Measurements from ENCODE around the gene RUNX2.
"Not testable (repeated sequence)": the region's sequence is repeated elsewhere in the genome, so short reads cannot be mapped to it uniquely, and the experiment has no call there.

The RUNX2 gene

GRCh38 chr6:45450831-45451230, 122.7 kb downstream of the RUNX2 start:
- H3K4me1 ChIP-seq (ENCODE audit: control insufficient read depth, low read depth, low read length): peaks cover 8% of the 10 kb centered on the region
- no peak overlapping the region for H3K9ac ChIP-seq (ENCODE audit: low read length)
- H3K9me3 ChIP-seq (ENCODE audit: control insufficient read depth, low read depth, low read length): no peaks in the 10 kb centered on the region
- H3K27me3 ChIP-seq (ENCODE audit: control insufficient read depth, insufficient read depth, low read length): no peaks in the 10 kb centered on the region
- H3K27ac ChIP-seq (ENCODE audit: low read length): no peak overlapping the region
- H3K36me3 ChIP-seq (ENCODE audit: control insufficient read depth, low read depth, low read length): no peaks in the 10 kb centered on the region
- no peak overlapping the region for H3K4me3 ChIP-seq (ENCODE audit: low read length)

DNA sequence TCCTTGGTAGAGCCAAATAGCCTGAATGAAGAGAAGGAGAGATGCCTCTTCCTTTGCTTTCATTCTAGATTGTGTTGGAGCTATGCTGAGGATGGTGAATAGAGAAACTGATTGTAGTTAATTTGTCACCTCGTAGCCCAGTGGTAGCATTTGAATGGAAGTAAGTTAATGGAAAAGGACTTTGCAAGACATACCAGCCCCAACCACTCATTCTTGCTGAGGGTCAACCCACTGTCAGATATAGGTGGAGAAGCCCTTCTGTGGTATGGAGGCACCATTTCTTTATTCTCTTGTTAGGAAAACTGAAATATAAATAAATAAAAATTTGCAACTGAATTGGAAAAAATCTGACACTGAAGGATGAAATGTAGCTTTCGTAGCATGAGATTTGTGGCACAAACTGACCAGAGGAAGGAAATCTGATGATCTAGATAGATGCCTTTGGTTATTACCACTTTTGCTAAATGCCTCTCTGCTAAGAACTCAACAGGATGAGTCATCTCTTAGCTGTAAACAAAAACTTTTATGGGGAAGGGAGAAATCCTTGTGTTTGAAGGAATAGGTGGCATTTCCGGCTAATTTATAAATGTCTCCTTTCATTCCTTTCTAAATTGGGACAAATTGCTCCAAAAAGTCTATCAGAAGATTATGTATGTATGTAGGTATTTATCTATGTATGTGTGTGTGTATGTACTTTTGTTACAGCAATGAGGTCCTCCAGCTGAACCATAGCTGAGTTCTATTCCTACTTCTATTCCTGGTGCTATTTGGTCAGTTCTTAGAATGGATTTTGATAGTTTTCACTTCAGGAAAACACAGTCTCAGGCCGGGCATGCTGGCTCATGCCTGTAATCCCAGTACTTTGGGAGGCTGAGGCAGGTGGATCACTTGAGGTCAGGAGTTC, 126.1 kb downstream of the RUNX2 start:
- H3K27ac ChIP-seq (ENCODE audit: low read length): no peak overlapping the region
- no peaks in the 10 kb centered on the region for H3K36me3 ChIP-seq (ENCODE audit: control insufficient read depth, low read depth, low read length)
- no peaks in the 10 kb centered on the region for H3K4me1 ChIP-seq (ENCODE audit: control insufficient read depth, low read depth, low read length)

GRCh38 chr6:45455408-45455807, 127.3 kb downstream of the RUNX2 start:
- no peaks in the 10 kb centered on the region for H3K4me1 ChIP-seq (ENCODE audit: control insufficient read depth, low read depth, low read length)
- no peaks in the 10 kb centered on the region for H3K27me3 ChIP-seq (ENCODE audit: control insufficient read depth, insufficient read depth, low read length)
- H3K36me3 ChIP-seq (ENCODE audit: control insufficient read depth, low read depth, low read length): no peaks in the 10 kb centered on the region
- no peaks in the 10 kb centered on the region for H3K9me3 ChIP-seq (ENCODE audit: control insufficient read depth, low read depth, low read length)
- H3K4me3 ChIP-seq (ENCODE audit: low read length): no peak overlapping the region
- no peak overlapping the region for H3K9ac ChIP-seq (ENCODE audit: low read length)
- no peak overlapping the region for H3K27ac ChIP-seq (ENCODE audit: low read length)

More for the DNA sequence above, 126.1 kb downstream of the RUNX2 start:
- Histone ChIP-seq H3K4me3 (ENCODE audit: low read length) (no peak overlapping the region), H3K9ac (ENCODE audit: low read length) (no peak overlapping the region), H3K27me3 (ENCODE audit: control insufficient read depth, insufficient read depth, low read length) (no peaks in the 10 kb centered on the region), H3K9me3 (ENCODE audit: control insufficient read depth, low read depth, low read length) (no peaks in the 10 kb centered on the region)

DNA sequence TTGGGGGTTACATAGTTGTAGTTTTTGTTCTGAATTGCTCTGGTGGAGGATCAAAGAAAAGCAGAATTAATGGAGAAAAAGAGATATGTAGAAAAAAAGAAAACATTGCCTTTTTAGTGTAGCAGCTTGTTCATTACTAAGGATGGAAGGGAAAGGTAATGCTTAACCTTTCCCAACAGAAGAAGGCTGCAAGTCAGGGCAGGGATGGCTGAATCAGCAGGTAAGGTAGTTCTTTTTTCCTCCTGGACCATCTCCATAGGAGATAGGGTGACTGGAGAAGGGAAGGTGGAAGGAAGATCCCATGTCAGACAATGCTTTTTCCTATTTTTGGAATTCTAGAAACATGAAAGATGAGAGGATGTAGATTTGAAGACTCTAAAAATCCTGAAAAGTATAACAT, 129.0 kb downstream of the RUNX2 start:
- no peaks in the 10 kb centered on the region for H3K9me3 ChIP-seq (ENCODE audit: control insufficient read depth, low read depth, low read length)
- no peak overlapping the region for H3K9ac ChIP-seq (ENCODE audit: low read length)
- no peak overlapping the region for H3K27ac ChIP-seq (ENCODE audit: low read length)
- H3K4me3 ChIP-seq (ENCODE audit: low read length): no peak overlapping the region
- no peaks in the 10 kb centered on the region for H3K27me3 ChIP-seq (ENCODE audit: control insufficient read depth, insufficient read depth, low read length)
- H3K4me1 ChIP-seq (ENCODE audit: control insufficient read depth, low read depth, low read length): no peaks in the 10 kb centered on the region
- H3K36me3 ChIP-seq (ENCODE audit: control insufficient read depth, low read depth, low read length): no peaks in the 10 kb centered on the region

DNA sequence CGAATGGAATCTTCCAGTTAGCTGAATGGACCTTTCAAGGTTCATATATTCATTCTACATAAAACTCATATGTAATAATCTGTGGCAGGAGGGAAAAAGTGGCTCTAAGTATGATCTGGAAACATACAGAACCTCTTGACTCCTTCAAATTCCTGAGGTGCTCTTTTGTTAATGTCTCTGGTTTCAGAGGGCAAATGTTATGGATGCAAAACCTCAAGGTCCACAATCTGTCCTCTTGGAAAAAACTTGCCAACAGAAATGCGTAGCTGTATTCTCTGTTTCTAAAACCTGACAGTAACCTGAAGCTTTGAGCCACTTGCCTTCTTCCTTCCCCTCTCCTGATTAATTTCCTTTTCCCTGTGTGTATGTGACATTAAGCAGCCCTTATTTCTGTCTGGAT, 130.5 kb downstream of the RUNX2 start:
- H3K9ac ChIP-seq (ENCODE audit: low read length): no peak overlapping the region
- no peaks in the 10 kb centered on the region for H3K36me3 ChIP-seq (ENCODE audit: control insufficient read depth, low read depth, low read length)
- no peaks in the 10 kb centered on the region for H3K4me1 ChIP-seq (ENCODE audit: control insufficient read depth, low read depth, low read length)

DNA sequence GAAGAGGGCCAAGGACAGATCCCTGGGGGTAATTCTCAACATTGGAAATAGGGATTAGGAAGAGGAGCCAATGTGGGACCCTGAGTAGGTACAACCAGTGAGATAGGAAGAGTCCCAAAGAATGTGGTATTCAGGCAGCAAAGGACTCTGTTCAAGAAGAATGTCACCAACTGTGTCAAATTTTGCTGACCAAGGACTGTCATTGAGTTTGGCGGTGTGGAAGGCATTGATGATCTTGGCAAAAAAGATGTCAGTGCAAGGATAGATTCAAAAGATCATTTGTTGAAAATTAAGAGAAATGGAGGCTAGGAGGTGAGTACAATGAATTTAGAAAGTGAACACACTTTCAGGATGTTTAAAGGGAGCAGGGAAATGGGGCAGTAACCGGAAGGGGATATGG, 132.0 kb downstream of the RUNX2 start:
- no peak overlapping the region for H3K4me3 ChIP-seq (ENCODE audit: low read length)
- H3K27me3 ChIP-seq (ENCODE audit: control insufficient read depth, insufficient read depth, low read length): no peaks in the 10 kb centered on the region
- H3K9me3 ChIP-seq (ENCODE audit: control insufficient read depth, low read depth, low read length): no peaks in the 10 kb centered on the region
- H3K27ac ChIP-seq (ENCODE audit: low read length): no peak overlapping the region
- no peak overlapping the region for H3K9ac ChIP-seq (ENCODE audit: low read length)
- no peaks in the 10 kb centered on the region for H3K4me1 ChIP-seq (ENCODE audit: control insufficient read depth, low read depth, low read length)
- no peaks in the 10 kb centered on the region for H3K36me3 ChIP-seq (ENCODE audit: control insufficient read depth, low read depth, low read length)

More for the DNA sequence above, 130.5 kb downstream of the RUNX2 start:
- Histone ChIP-seq H3K27ac (ENCODE audit: low read length) (no peak overlapping the region), H3K27me3 (ENCODE audit: control insufficient read depth, insufficient read depth, low read length) (no peaks in the 10 kb centered on the region), H3K9me3 (ENCODE audit: control insufficient read depth, low read depth, low read length) (no peaks in the 10 kb centered on the region), H3K4me3 (ENCODE audit: low read length) (no peak overlapping the region)

DNA sequence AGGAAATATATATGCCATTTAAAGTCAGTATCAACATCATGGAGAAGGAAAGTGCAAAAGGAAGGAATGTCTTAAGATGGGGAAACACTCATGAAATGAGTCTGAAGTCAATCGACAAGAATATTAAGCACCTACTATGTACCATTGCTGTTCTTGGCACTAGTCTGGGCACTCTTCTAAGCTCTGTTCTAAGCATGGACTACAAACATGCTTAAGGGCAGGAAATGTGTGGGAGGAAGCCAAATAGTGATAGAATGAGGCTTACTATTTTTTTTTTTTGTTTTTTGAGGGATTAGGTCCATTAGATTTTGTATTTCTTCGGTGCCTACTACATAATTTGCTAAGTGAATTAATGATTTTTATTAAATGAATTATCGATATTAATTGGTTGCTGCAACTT, 133.4 kb downstream of the RUNX2 start:
- Histone ChIP-seq H3K27ac (ENCODE audit: low read length) (no peak overlapping the region), H3K9me3 (ENCODE audit: control insufficient read depth, low read depth, low read length) (no peaks in the 10 kb centered on the region), H3K36me3 (ENCODE audit: control insufficient read depth, low read depth, low read length) (no peaks in the 10 kb centered on the region), H3K4me1 (ENCODE audit: control insufficient read depth, low read depth, low read length) (no peaks in the 10 kb centered on the region), H3K9ac (ENCODE audit: low read length) (no peak overlapping the region), H3K4me3 (ENCODE audit: low read length) (no peak overlapping the region), H3K27me3 (ENCODE audit: control insufficient read depth, insufficient read depth, low read length) (no peaks in the 10 kb centered on the region)

DNA sequence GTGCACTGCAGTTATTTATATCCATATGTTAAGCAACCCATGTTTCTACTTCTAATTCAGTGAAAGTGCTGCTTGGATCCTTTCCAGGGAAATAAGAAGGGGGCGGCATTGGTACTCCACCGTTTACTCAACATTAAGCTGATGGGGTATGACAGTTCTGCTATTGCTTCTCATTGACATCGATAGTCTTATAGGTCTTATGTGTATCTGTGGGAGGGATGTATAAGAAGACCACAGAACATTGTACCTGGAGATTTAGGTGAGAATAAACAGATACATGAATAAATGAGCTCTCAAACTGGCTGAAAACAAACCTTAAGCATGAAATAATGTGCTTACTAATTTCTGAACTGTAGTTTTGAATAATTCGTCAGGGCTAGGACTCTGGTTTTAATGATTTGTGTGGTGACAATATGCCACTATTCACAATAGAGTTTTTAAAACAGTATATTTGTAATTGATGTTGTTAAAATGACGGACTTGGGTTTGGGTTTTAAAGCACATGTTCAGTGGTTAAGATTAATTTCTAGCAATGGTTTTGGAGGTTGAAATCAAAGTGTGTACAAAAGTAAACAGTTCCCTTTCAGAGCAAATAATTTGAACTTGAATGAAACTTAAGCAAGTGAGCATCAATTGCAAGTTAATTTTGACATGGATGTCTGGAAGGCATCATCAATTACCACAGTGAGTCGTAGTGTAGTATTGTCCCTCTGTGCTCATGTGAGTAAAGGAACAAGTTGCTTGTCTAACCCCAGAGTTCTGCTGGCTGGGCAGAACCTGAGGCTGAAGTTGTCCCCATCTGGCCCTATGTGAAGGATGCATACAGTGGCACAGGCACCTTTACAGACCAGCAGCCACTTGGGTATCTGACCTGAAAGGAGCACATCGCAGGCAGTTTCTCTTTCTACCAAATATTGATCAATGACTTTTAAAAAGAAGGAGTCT, 134.3 kb downstream of the RUNX2 start:
- H3K9ac ChIP-seq (ENCODE audit: low read length): no peak overlapping the region
- H3K27me3 ChIP-seq (ENCODE audit: control insufficient read depth, insufficient read depth, low read length): no peaks in the 10 kb centered on the region
- H3K4me3 ChIP-seq (ENCODE audit: low read length): no peak overlapping the region
- no peaks in the 10 kb centered on the region for H3K36me3 ChIP-seq (ENCODE audit: control insufficient read depth, low read depth, low read length)
- H3K9me3 ChIP-seq (ENCODE audit: control insufficient read depth, low read depth, low read length): no peaks in the 10 kb centered on the region
- no peaks in the 10 kb centered on the region for H3K4me1 ChIP-seq (ENCODE audit: control insufficient read depth, low read depth, low read length)
- no peak overlapping the region for H3K27ac ChIP-seq (ENCODE audit: low read length)

DNA sequence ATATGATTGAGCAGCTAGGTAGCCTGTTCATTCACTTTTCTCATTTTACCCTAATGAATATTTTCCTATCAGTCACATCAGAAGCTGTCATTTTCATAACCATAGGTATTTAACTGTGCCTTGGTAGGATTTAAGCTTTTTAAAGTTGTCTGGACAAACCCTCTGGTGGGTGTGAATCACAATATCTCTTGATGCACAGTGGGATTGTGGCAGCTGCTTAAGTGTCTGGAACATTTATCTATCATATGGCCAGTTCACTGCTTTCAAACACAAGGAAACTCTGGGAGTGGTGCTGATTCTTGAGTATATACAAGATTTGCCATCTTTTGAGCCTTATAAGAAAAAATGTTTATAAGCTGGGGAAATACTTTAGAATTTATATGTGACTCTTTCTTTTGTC, 136.6 kb downstream of the RUNX2 start:
- no peak overlapping the region for H3K27ac ChIP-seq (ENCODE audit: low read length)
- H3K9ac ChIP-seq (ENCODE audit: low read length): no peak overlapping the region
- H3K9me3 ChIP-seq (ENCODE audit: control insufficient read depth, low read depth, low read length): no peaks in the 10 kb centered on the region
- no peaks in the 10 kb centered on the region for H3K36me3 ChIP-seq (ENCODE audit: control insufficient read depth, low read depth, low read length)
- H3K27me3 ChIP-seq (ENCODE audit: control insufficient read depth, insufficient read depth, low read length): no peaks in the 10 kb centered on the region
- H3K4me1 ChIP-seq (ENCODE audit: control insufficient read depth, low read depth, low read length): no peaks in the 10 kb centered on the region
- no peak overlapping the region for H3K4me3 ChIP-seq (ENCODE audit: low read length)

- Histone ChIP-seq H3K4me1 (ENCODE audit: control insufficient read depth, low read depth, low read length) (no peaks in the 10 kb centered on the region), H3K27ac (ENCODE audit: low read length) (no peak overlapping the region), H3K27me3 (ENCODE audit: control insufficient read depth, insufficient read depth, low read length) (no peaks in the 10 kb centered on the region), H3K9me3 (ENCODE audit: control insufficient read depth, low read depth, low read length) (no peaks in the 10 kb centered on the region), H3K9ac (ENCODE audit: low read length) (no peak overlapping the region), H3K4me3 (ENCODE audit: low read length) (no peak overlapping the region), H3K36me3 (ENCODE audit: control insufficient read depth, low read depth, low read length) (no peaks in the 10 kb centered on the region)
Observed at GRCh38 chr6:45466686-45467085, 138.6 kb downstream of the RUNX2 start.

DNA sequence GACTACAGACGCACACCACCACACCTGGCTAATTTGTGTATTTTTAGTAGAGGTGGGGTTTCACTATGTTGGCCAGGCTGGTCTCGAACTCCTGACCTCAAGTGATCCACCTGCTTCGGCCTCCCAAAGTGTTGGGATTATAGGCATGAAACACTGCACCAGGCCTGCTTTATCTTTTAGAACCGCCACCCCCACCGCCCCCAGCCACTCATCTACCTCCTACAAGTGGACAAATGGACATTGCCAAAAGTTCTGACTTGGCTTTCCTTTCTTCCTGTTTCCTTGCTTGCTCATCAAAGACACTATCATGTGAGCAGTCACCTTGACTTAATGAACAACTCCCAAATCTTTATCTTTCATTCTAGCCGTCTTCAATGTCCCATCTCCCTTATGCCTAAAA, 139.3 kb downstream of the RUNX2 start:
- H3K4me1 ChIP-seq (ENCODE audit: control insufficient read depth, low read depth, low read length); H3K27ac ChIP-seq (ENCODE audit: low read length); H3K9me3 ChIP-seq (ENCODE audit: control insufficient read depth, low read depth, low read length); H3K27me3 ChIP-seq (ENCODE audit: control insufficient read depth, insufficient read depth, low read length); H3K4me3 ChIP-seq (ENCODE audit: low read length); H3K9ac ChIP-seq (ENCODE audit: low read length); H3K36me3 ChIP-seq (ENCODE audit: control insufficient read depth, low read depth, low read length): not testable (repeated sequence)

Data from iPS-18a (cell line).